Suppressor macrophage treated with lipopolysaccharide for 1 hour (primary cell): ENCODE results near the gene ZNF174.

ENCODE experiments used
- DNase-seq, 3 donors: peaks; one replicate each; pipeline ENCODE4 v3.0.0-alpha.2; 2020 to 2022

The ZNF174 gene

GRCh38 chr16:3400779-3401688, at the start of gene ZNF174, which contains the start of gene ZSCAN32:
ZNF174 (plus strand) TSS chr16:3401215; CDS start chr16:3402005, 790 bp downstream.
ZSCAN32 (minus strand) TSS chr16:3401004; CDS start chr16:3397557, 3,447 bp downstream.
- peak; percentile 98 to 99 (median 99) for DNase-seq

GRCh38 chr16:3355589-3355988, 45.4 kb upstream of the ZNF174 start, which contains the start of gene OR2C1:
OR2C1 (plus strand) TSS chr16:3355889; CDS start chr16:3355941, 52 bp downstream.
- no peak for DNase-seq

- DNase-seq = no peak
Observed at GRCh38 chr16:3356118-3356517, 44.9 kb upstream of the ZNF174 start.

- no peak for DNase-seq
Observed at GRCh38 chr16:3358871-3359270, 42.1 kb upstream of the ZNF174 start.

GRCh38 chr16:3362931-3363330, 38.1 kb upstream of the ZNF174 start:
- no peak for DNase-seq

GRCh38 chr16:3363793-3364192, 37.2 kb upstream of the ZNF174 start:
- no peak for DNase-seq

GRCh38 chr16:3364774-3365427, 36.1 kb upstream of the ZNF174 start:
- DNase-seq = peak; percentile 70 to 80 (median 77)

GRCh38 chr16:3369073-3369472, 31.9 kb upstream of the ZNF174 start:
- DNase-seq = no peak

- no peak for DNase-seq
Observed at GRCh38 chr16:3375680-3376079, 25.3 kb upstream of the ZNF174 start.

- DNase-seq = no peak
Observed at GRCh38 chr16:3377917-3378316, 23.1 kb upstream of the ZNF174 start.

- DNase-seq = no peak
Observed at GRCh38 chr16:3383045-3383448, 18.0 kb upstream of the ZNF174 start.

GRCh38 chr16:3388325-3388724, 12.7 kb upstream of the ZNF174 start:
- DNase-seq = no peak

- no peak for DNase-seq
Observed at GRCh38 chr16:3389663-3390338, 11.2 kb upstream of the ZNF174 start.

GRCh38 chr16:3400446-3400778, 603 bp upstream of the ZNF174 start:
- DNase-seq = no peak

- peak in 1 of 3 donors; percentile 4 for DNase-seq
Observed at GRCh38 chr16:3401719-3402397, 843 bp downstream of the ZNF174 start.

- DNase-seq = no peak
Observed at GRCh38 chr16:3408561-3409197, 7.7 kb downstream of the ZNF174 start.

- DNase-seq = no peak
Observed at GRCh38 chr16:3413730-3414379, 12.8 kb downstream of the ZNF174 start.

- peak; percentile 39 to 63 (median 54) for DNase-seq
Observed at GRCh38 chr16:3431779-3432219, 30.8 kb downstream of the ZNF174 start.

- no peak for DNase-seq
Observed at GRCh38 chr16:3434373-3434772, 33.4 kb downstream of the ZNF174 start.

GRCh38 chr16:3439637-3440036, 38.6 kb downstream of the ZNF174 start:
- no peak for DNase-seq
